WTC11 (cell line): ENCODE data around the gene NSD1. TPM values are rescaled to one million over a fixed set of nuclear protein-coding genes. Genes with fewer than 3 reads are reported as not detected.

Source experiments
- ATAC-seq: fragments of 200-7000 bp; cut with Tn5 transposase; 2 replicates; pipeline ENCODE4 v1.10.0; 2021; ENCODE audit warnings: mild to moderate bottlenecking, moderate library complexity
- CTCF ChIA-PET: fragments of 300-600 bp; sonication (Branson Sonifier 250); formaldehyde crosslinking; loops from one replicate; lab custom pipeline; 2021; ENCODE audit warnings: antibody characterized with exemption; lab: Charles Lee
- POLR2A ChIA-PET: fragments of 350-600 bp; sonication (Branson Sonifier 250); formaldehyde crosslinking; loops from one replicate; lab custom pipeline; 2021; ENCODE audit warnings: antibody characterized with exemption; lab: Charles Lee
- DNase-seq: peaks from one replicate; pipeline ENCODE4 v3.0.0; 2021; ENCODE audit warnings: low spot score
- H3K27ac Mint-ChIP-seq: 2 replicates; pipeline ENCODE4 v1.8.0; 2021; ENCODE audit warnings: mixed read lengths
- H3K27me3 Mint-ChIP-seq: 2 replicates; pipeline ENCODE4 v1.8.0; 2021; ENCODE audit warnings: low read depth, mild to moderate bottlenecking, moderate library complexity, mixed read lengths
- H3K36me3 Mint-ChIP-seq: 2 replicates; pipeline ENCODE4 v1.8.0; 2021; ENCODE audit warnings: mixed read lengths
- H3K4me1 Mint-ChIP-seq: 2 replicates; pipeline ENCODE4 v1.8.0; 2022; ENCODE audit warnings: mixed read lengths
- H3K4me3 Mint-ChIP-seq: 2 replicates; pipeline ENCODE4 v1.8.0; 2021; ENCODE audit warnings: mild to moderate bottlenecking, moderate library complexity, mixed read lengths
- H3K9me3 Mint-ChIP-seq: 2 replicates; pipeline ENCODE4 v1.8.0; 2021; ENCODE audit warnings: mixed read lengths
- ATF6 ChIP-seq: sonication (generic); formaldehyde crosslinking; IDR thresholded peaks from 2 replicates; pipeline ENCODE4 v1.8.1; 2023; ENCODE audit warnings: mild to moderate bottlenecking, missing genetic modification reagents
- ELF4 ChIP-seq: sonication (generic); formaldehyde crosslinking; IDR thresholded peaks from 2 replicates; pipeline ENCODE4 v1.8.1; 2022; ENCODE audit warnings: low read depth, mild to moderate bottlenecking, moderate library complexity, missing genetic modification reagents
- ESRRA ChIP-seq: sonication (generic); formaldehyde crosslinking; IDR thresholded peaks from 2 replicates; pipeline ENCODE4 v1.8.1; 2022; ENCODE audit warnings: mild to moderate bottlenecking, missing genetic modification reagents, borderline replicate concordance
- GRHL2 ChIP-seq: fragments of 250-450 bp; sonication (Bioruptor Pico); IDR thresholded peaks from 2 replicates; pipeline ENCODE4 v1.8.0; 2022; ENCODE audit warnings: mild to moderate bottlenecking, moderate library complexity; ENCODE audit not compliant: insufficient replicate concordance, severe bottlenecking
- MLX ChIP-seq: sonication (generic); formaldehyde crosslinking; IDR thresholded peaks from 2 replicates; pipeline ENCODE4 v1.8.1; 2023; ENCODE audit warnings: mild to moderate bottlenecking, missing genetic modification reagents, moderate library complexity
- NFATC4 ChIP-seq: fragments of 250-450 bp; sonication (Bioruptor Pico); IDR thresholded peaks from 2 replicates; pipeline ENCODE4 v1.9.0; 2021; ENCODE audit warnings: mild to moderate bottlenecking
- NR2C2 ChIP-seq: sonication (generic); formaldehyde crosslinking; IDR thresholded peaks from 2 replicates; pipeline ENCODE4 v1.8.0; 2022; ENCODE audit warnings: mild to moderate bottlenecking, missing genetic modification reagents
- TCF7 ChIP-seq: sonication (generic); formaldehyde crosslinking; IDR thresholded peaks from 2 replicates; pipeline ENCODE4 v1.8.0; 2022; ENCODE audit warnings: mild to moderate bottlenecking, low read depth, missing genetic modification reagents, moderate library complexity
- TEAD4 ChIP-seq: sonication (generic); formaldehyde crosslinking; IDR thresholded peaks from 2 replicates; pipeline ENCODE4 v1.8.0; 2022; ENCODE audit warnings: mild to moderate bottlenecking, missing genetic modification reagents
- ZNF138 ChIP-seq: sonication (generic); formaldehyde crosslinking; conservative IDR thresholded peaks from 2 replicates; pipeline ENCODE4 v1.8.1; 2022; ENCODE audit warnings: mild to moderate bottlenecking, moderate library complexity, missing genetic modification reagents
- total RNA-seq: library from RNA; stranded (reverse); gene quantifications from 3 replicates; pipeline ENCODE4 v1.2.3, GENCODE V29; 2021
- TF ChIP-seq, protein P1 (sequence below): sonication (generic); formaldehyde crosslinking; IDR thresholded peaks from 2 replicates; pipeline ENCODE4 v1.8.1; 2023; ENCODE audit warnings: mild to moderate bottlenecking, missing genetic modification reagents, borderline replicate concordance
- TF ChIP-seq, protein P2 (sequence below): sonication (generic); formaldehyde crosslinking; IDR thresholded peaks from 2 replicates; pipeline ENCODE4 v1.8.0; 2022; ENCODE audit warnings: missing genetic modification reagents
- TF ChIP-seq, protein P3 (sequence below): sonication (generic); formaldehyde crosslinking; IDR thresholded peaks from 2 replicates; pipeline ENCODE4 v1.8.0; 2022; ENCODE audit warnings: mild to moderate bottlenecking, missing genetic modification reagents
- TF ChIP-seq, protein P4 (sequence below): sonication (generic); formaldehyde crosslinking; IDR thresholded peaks from 2 replicates; pipeline ENCODE4 v1.8.1; 2023; ENCODE audit warnings: mild to moderate bottlenecking, moderate library complexity, missing genetic modification reagents
- TF ChIP-seq, protein P5 (sequence below): fragments of 250-450 bp; sonication (Bioruptor Pico); IDR thresholded peaks from 2 replicates; pipeline ENCODE4 v1.8.0; 2021; ENCODE audit warnings: mild to moderate bottlenecking

NSD1 gene
- total RNA-seq, 1 experiment from 2014 or later, result 148 TPM

DNA sequence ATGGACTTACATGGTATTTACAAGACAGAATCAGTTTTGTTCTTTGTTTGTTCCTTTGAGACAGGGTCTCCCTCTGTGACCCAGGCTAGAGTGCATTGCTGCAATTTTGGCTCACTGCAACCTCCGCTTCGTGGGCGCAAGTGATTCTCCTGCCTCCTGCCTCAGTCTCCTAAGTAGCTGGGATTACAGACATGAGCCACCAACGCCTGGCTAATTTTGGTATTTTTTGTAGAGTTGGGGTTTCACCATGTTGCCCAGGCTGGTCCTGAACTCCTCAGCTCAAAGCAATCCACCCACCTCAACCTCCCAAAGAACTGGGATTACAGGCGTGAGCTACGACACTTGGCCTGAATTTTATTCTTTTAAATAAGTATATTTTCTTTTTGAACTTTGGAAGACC is 142.3 kb downstream of the NSD1 start:
- ATAC-seq (no peak), DNase-seq (no peak)
- H3K27me3 Mint-ChIP-seq, result no peaks in the 10 kb centered on the region
- no peaks in the 10 kb centered on the region for H3K9me3 Mint-ChIP-seq
- ChIA-PET POLR2A (no interaction called here), CTCF (no interaction called here)
- no peak overlapping the region for H3K27ac Mint-ChIP-seq
- H3K36me3 Mint-ChIP-seq, result peaks cover 81% of the 10 kb centered on the region
- no peaks in the 10 kb centered on the region for H3K4me1 Mint-ChIP-seq
- no peak overlapping the region for H3K4me3 Mint-ChIP-seq
- TF ChIP-seq MLX (CRISPR knock-in tag), result no peak
- TF ChIP-seq ZNF138 (CRISPR knock-in tag), result no peak
- no peak for TF ChIP-seq ATF6
- TF ChIP-seq ESRRA (CRISPR knock-in tag), result no peak
- TF ChIP-seq, protein P1, sequence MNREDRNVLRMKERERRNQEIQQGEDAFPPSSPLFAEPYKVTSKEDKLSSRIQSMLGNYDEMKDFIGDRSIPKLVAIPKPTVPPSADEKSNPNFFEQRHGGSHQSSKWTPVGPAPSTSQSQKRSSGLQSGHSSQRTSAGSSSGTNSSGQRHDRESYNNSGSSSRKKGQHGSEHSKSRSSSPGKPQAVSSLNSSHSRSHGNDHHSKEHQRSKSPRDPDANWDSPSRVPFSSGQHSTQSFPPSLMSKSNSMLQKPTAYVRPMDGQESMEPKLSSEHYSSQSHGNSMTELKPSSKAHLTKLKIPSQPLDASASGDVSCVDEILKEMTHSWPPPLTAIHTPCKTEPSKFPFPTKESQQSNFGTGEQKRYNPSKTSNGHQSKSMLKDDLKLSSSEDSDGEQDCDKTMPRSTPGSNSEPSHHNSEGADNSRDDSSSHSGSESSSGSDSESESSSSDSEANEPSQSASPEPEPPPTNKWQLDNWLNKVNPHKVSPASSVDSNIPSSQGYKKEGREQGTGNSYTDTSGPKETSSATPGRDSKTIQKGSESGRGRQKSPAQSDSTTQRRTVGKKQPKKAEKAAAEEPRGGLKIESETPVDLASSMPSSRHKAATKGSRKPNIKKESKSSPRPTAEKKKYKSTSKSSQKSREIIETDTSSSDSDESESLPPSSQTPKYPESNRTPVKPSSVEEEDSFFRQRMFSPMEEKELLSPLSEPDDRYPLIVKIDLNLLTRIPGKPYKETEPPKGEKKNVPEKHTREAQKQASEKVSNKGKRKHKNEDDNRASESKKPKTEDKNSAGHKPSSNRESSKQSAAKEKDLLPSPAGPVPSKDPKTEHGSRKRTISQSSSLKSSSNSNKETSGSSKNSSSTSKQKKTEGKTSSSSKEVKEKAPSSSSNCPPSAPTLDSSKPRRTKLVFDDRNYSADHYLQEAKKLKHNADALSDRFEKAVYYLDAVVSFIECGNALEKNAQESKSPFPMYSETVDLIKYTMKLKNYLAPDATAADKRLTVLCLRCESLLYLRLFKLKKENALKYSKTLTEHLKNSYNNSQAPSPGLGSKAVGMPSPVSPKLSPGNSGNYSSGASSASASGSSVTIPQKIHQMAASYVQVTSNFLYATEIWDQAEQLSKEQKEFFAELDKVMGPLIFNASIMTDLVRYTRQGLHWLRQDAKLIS, result no peak
- TF ChIP-seq NR2C2, result no peak
- TF ChIP-seq ELF4 (CRISPR knock-in tag), result no peak
- TF ChIP-seq, protein P2, sequence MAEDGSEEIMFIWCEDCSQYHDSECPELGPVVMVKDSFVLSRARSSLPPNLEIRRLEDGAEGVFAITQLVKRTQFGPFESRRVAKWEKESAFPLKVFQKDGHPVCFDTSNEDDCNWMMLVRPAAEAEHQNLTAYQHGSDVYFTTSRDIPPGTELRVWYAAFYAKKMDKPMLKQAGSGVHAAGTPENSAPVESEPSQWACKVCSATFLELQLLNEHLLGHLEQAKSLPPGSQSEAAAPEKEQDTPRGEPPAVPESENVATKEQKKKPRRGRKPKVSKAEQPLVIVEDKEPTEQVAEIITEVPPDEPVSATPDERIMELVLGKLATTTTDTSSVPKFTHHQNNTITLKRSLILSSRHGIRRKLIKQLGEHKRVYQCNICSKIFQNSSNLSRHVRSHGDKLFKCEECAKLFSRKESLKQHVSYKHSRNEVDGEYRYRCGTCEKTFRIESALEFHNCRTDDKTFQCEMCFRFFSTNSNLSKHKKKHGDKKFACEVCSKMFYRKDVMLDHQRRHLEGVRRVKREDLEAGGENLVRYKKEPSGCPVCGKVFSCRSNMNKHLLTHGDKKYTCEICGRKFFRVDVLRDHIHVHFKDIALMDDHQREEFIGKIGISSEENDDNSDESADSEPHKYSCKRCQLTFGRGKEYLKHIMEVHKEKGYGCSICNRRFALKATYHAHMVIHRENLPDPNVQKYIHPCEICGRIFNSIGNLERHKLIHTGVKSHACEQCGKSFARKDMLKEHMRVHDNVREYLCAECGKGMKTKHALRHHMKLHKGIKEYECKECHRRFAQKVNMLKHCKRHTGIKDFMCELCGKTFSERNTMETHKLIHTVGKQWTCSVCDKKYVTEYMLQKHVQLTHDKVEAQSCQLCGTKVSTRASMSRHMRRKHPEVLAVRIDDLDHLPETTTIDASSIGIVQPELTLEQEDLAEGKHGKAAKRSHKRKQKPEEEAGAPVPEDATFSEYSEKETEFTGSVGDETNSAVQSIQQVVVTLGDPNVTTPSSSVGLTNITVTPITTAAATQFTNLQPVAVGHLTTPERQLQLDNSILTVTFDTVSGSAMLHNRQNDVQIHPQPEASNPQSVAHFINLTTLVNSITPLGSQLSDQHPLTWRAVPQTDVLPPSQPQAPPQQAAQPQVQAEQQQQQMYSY, result no peak
- TF ChIP-seq NFATC4 (CRISPR knock-in tag), result no peak
- TF ChIP-seq, protein P3, sequence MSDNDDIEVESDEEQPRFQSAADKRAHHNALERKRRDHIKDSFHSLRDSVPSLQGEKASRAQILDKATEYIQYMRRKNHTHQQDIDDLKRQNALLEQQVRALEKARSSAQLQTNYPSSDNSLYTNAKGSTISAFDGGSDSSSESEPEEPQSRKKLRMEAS (CRISPR knock-in tag), result no peak
- TF ChIP-seq TCF7, result no peak
- no peak for TF ChIP-seq GRHL2 (CRISPR knock-in tag)
- TF ChIP-seq, protein P4, sequence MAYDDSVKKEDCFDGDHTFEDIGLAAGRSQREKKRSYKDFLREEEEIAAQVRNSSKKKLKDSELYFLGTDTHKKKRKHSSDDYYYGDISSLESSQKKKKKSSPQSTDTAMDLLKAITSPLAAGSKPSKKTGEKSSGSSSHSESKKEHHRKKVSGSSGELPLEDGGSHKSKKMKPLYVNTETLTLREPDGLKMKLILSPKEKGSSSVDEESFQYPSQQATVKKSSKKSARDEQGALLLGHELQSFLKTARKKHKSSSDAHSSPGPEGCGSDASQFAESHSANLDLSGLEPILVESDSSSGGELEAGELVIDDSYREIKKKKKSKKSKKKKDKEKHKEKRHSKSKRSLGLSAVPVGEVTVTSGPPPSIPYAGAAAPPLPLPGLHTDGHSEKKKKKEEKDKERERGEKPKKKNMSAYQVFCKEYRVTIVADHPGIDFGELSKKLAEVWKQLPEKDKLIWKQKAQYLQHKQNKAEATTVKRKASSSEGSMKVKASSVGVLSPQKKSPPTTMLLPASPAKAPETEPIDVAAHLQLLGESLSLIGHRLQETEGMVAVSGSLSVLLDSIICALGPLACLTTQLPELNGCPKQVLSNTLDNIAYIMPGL (CRISPR knock-in tag), result no peak
- TF ChIP-seq, protein P5, sequence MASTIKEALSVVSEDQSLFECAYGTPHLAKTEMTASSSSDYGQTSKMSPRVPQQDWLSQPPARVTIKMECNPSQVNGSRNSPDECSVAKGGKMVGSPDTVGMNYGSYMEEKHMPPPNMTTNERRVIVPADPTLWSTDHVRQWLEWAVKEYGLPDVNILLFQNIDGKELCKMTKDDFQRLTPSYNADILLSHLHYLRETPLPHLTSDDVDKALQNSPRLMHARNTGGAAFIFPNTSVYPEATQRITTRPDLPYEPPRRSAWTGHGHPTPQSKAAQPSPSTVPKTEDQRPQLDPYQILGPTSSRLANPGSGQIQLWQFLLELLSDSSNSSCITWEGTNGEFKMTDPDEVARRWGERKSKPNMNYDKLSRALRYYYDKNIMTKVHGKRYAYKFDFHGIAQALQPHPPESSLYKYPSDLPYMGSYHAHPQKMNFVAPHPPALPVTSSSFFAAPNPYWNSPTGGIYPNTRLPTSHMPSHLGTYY, result no peak
- TF ChIP-seq TEAD4 (CRISPR knock-in tag), result no peak
